Eye (tissue), 1 donor: Measurements from ENCODE around the gene SUPT4H1.

Source experiments
- DNase-seq: peaks from one replicate; pipeline ENCODE4 v3.0.0-alpha.2; 2015

SUPT4H1 gene

GRCh38 chr17:58338841-58339754 lies 12.9 kb downstream of the SUPT4H1 start:
- peak; percentile 65 for DNase-seq

- no peak for DNase-seq
These were observed 13.6 kb downstream of the SUPT4H1 start for GRCh38 chr17:58338454-58338840.

- peak; percentile 38 for DNase-seq
These were observed 14.2 kb downstream of the SUPT4H1 start for GRCh38 chr17:58337600-58338453.

GRCh38 chr17:58337210-58337599 lies 14.8 kb downstream of the SUPT4H1 start:
- no peak for DNase-seq

- DNase-seq, result no peak
These were observed 15.4 kb downstream of the SUPT4H1 start for GRCh38 chr17:58336456-58337209.

GRCh38 chr17:58335779-58336455 lies 16.1 kb downstream of the SUPT4H1 start:
- DNase-seq, result no peak

GRCh38 chr17:58335061-58335731 lies 16.8 kb downstream of the SUPT4H1 start:
- no peak for DNase-seq

GRCh38 chr17:58334661-58335060 lies 17.3 kb downstream of the SUPT4H1 start:
- no peak for DNase-seq

GRCh38 chr17:58334256-58334655 lies 17.7 kb downstream of the SUPT4H1 start:
- no peak for DNase-seq

GRCh38 chr17:58333736-58334207 lies 18.2 kb downstream of the SUPT4H1 start:
- no peak for DNase-seq

- DNase-seq, result no peak
These were observed 18.9 kb downstream of the SUPT4H1 start for GRCh38 chr17:58332778-58333735.

- DNase-seq, result no peak
These were observed 19.9 kb downstream of the SUPT4H1 start for GRCh38 chr17:58331815-58332777.

GRCh38 chr17:58330997-58331814 lies 20.8 kb downstream of the SUPT4H1 start:
- DNase-seq, result no peak

- DNase-seq, result no peak
These were observed 21.4 kb downstream of the SUPT4H1 start for GRCh38 chr17:58330538-58330996.

- DNase-seq, result no peak
These were observed 22.0 kb downstream of the SUPT4H1 start for GRCh38 chr17:58329810-58330537.

GRCh38 chr17:58329035-58329809 lies 22.8 kb downstream of the SUPT4H1 start:
- peak; percentile 42 for DNase-seq
